ENCODE data around the gene BOLA1.
"Not testable (repeated sequence)": the region's sequence is repeated elsewhere in the genome, so short reads cannot be mapped to it uniquely, and the experiment has no call there.

BOLA1 gene

DNA sequence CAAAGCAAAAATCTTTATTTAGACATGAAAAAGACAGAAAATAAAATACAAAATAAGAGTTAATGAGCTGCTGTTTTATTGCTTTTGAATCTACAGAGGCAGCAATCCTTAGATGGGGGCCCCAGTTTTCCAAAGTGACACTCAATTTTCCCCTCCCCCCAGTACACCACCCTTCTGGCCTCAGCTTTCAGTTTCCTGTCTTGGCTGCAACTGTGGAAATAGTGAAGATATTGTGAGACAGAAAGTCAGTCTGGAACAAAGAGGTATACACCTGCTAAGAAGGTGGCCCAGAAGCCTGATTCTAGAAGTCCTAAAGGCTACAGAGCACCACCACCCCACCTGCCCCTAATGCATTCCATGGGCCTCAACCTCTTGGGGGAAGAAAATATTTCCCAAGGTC is 38.4 kb downstream of the BOLA1 start:
- H4K12ac ChIP-seq (ENCODE audit: low read depth, low read length): no peak overlapping the region
- peak overlapping the region; percentile 50 for H3K14ac ChIP-seq (ENCODE audit: low read length)
- no peak for DNase-seq
- peak overlapping the region; percentile 20 for H4K91ac ChIP-seq (ENCODE audit: low read depth, low read length)
- H2AK5ac ChIP-seq (ENCODE audit: low read length): peak overlapping the region; percentile 30
- peaks cover 6 to 13% of the 10 kb centered on the region in 2 experiments for H3K36me3 ChIP-seq (ENCODE audit: control insufficient read depth in 1 of 2, insufficient read depth in 2 of 2, low read length in 2 of 2)
- no peaks in the 10 kb centered on the region for H3K27me3 ChIP-seq (ENCODE audit: insufficient read depth, low read length)
- peak overlapping the region; percentile 25 for H4K8ac ChIP-seq (ENCODE audit: low read depth, low read length)
- H3K79me1 ChIP-seq (ENCODE audit: low read length): peaks cover 31% of the 10 kb centered on the region
- peak overlapping the region; percentile 84 for H2BK5ac ChIP-seq (ENCODE audit: low read depth, low read length, poor library complexity)
- no peaks in the 10 kb centered on the region for H3K9me3 ChIP-seq (ENCODE audit: insufficient read depth, low read depth, low read length)
- peak overlapping the region; percentile 98 for H3K27ac ChIP-seq (ENCODE audit: low read depth, low read length)
- no peak overlapping the region for H3K4me3 ChIP-seq (ENCODE audit: low read depth, low read length)
- H3K79me2 ChIP-seq (ENCODE audit: control insufficient read depth, insufficient read depth, low read length, poor library complexity): peaks cover 5% of the 10 kb centered on the region
- H3K4me2 ChIP-seq (ENCODE audit: low read length): peak overlapping the region; percentile 77
- H3K9ac ChIP-seq (ENCODE audit: low read length): no peak overlapping the region
- peak overlapping the region; percentile 1 for H3K4ac ChIP-seq (ENCODE audit: low read depth, low read length)
- peak overlapping the region; percentile 11 for H2BK12ac ChIP-seq (ENCODE audit: low read length)
- H2AFZ ChIP-seq (ENCODE audit: insufficient read depth, low read length, poor library complexity): no peak overlapping the region
- peaks cover 11 to 23% of the 10 kb centered on the region in 2 experiments for H3K4me1 ChIP-seq (ENCODE audit: control insufficient read depth in 1 of 2, insufficient read depth in 2 of 2, low read length in 2 of 2)
- no peak overlapping the region for H3K23ac ChIP-seq (ENCODE audit: low read length)
- H3K18ac ChIP-seq (ENCODE audit: low read length): no peak overlapping the region
- peak overlapping the region; percentile 74 for H2BK120ac ChIP-seq (ENCODE audit: insufficient read depth, low read length, poor library complexity)

DNA sequence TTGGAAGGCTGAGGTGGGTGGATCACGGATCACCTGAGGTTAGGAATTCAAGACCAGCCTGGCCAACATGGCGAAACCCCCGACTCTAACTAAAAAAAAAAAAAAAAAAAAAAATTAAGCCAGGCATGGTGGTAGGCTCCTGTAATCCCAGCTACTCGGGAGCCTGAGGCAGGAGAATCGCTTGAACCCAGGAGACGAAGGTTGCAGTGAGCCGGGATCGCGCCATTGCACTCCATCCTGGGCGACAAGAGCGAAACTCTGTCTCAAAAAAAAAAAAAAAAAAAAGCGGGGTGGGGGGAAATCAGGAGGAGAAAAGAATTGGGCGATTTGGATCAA is 39.3 kb downstream of the BOLA1 start:
- DNase-seq; H3K27me3 ChIP-seq (ENCODE audit: insufficient read depth, low read length); H2AK5ac ChIP-seq (ENCODE audit: low read length); H4K12ac ChIP-seq (ENCODE audit: low read depth, low read length); H3K79me2 ChIP-seq (ENCODE audit: control insufficient read depth, insufficient read depth, low read length, poor library complexity); H3K23ac ChIP-seq (ENCODE audit: low read length); H3K36me3 ChIP-seq (ENCODE audit: control insufficient read depth in 1 of 2, insufficient read depth in 2 of 2, low read length in 2 of 2); H3K4me3 ChIP-seq (ENCODE audit: low read depth, low read length); H3K9me3 ChIP-seq (ENCODE audit: insufficient read depth, low read depth, low read length); H3K4ac ChIP-seq (ENCODE audit: low read depth, low read length); H3K9ac ChIP-seq (ENCODE audit: low read length): not testable (repeated sequence)
- H3K18ac ChIP-seq (ENCODE audit: low read length): peak overlapping the region; percentile 69
- peaks cover 11 to 23% of the 10 kb centered on the region in 2 experiments for H3K4me1 ChIP-seq (ENCODE audit: control insufficient read depth in 1 of 2, insufficient read depth in 2 of 2, low read length in 2 of 2)
- H4K8ac ChIP-seq (ENCODE audit: low read depth, low read length): peak overlapping the region; percentile 77
- H3K27ac ChIP-seq (ENCODE audit: low read depth, low read length): peak overlapping the region; percentile 96
- H3K79me1 ChIP-seq (ENCODE audit: low read length): peaks cover 31% of the 10 kb centered on the region
- peak overlapping the region; percentile 95 for H2BK120ac ChIP-seq (ENCODE audit: insufficient read depth, low read length, poor library complexity)
- H2BK5ac ChIP-seq (ENCODE audit: low read depth, low read length, poor library complexity): peak overlapping the region; percentile 86
- peak overlapping the region; percentile 23 for H2AFZ ChIP-seq (ENCODE audit: insufficient read depth, low read length, poor library complexity)
- peak overlapping the region; percentile 66 for H3K14ac ChIP-seq (ENCODE audit: low read length)
- peak overlapping the region; percentile 88 for H4K91ac ChIP-seq (ENCODE audit: low read depth, low read length)
- peak overlapping the region; percentile 63 for H3K4me2 ChIP-seq (ENCODE audit: low read length)
- no CpG with 5 or more reads among the region's 13 CpGs for WGBS (ENCODE audit: extremely low coverage, insufficient coverage, insufficient read length)
- H2BK12ac ChIP-seq (ENCODE audit: low read length): peak overlapping the region; percentile 68

- H3K14ac ChIP-seq (ENCODE audit: low read length): no peak overlapping the region
- no peak overlapping the region for H4K12ac ChIP-seq (ENCODE audit: low read depth, low read length)
- H3K18ac ChIP-seq (ENCODE audit: low read length): no peak overlapping the region
- H2BK12ac ChIP-seq (ENCODE audit: low read length): peak overlapping the region; percentile 53
- no peaks in the 10 kb centered on the region for H3K9me3 ChIP-seq (ENCODE audit: insufficient read depth, low read depth, low read length)
- DNase-seq: no peak
- no peak overlapping the region for H2AFZ ChIP-seq (ENCODE audit: insufficient read depth, low read length, poor library complexity)
- H3K79me2 ChIP-seq (ENCODE audit: control insufficient read depth, insufficient read depth, low read length, poor library complexity): peaks cover 5% of the 10 kb centered on the region
- H3K4me1 ChIP-seq (ENCODE audit: control insufficient read depth in 1 of 2, insufficient read depth in 2 of 2, low read length in 2 of 2): peaks cover 7 to 20% of the 10 kb centered on the region in 2 experiments
- peaks cover 31% of the 10 kb centered on the region for H3K79me1 ChIP-seq (ENCODE audit: low read length)
- no peak overlapping the region for H3K27ac ChIP-seq (ENCODE audit: low read depth, low read length)
- H3K36me3 ChIP-seq (ENCODE audit: control insufficient read depth in 1 of 2, insufficient read depth in 2 of 2, low read length in 2 of 2): peaks cover 15 to 18% of the 10 kb centered on the region in 2 experiments
- H3K9ac ChIP-seq (ENCODE audit: low read length): no peak overlapping the region
- no peak overlapping the region for H4K91ac ChIP-seq (ENCODE audit: low read depth, low read length)
- H4K8ac ChIP-seq (ENCODE audit: low read depth, low read length): no peak overlapping the region
- no peak overlapping the region for H2BK120ac ChIP-seq (ENCODE audit: insufficient read depth, low read length, poor library complexity)
- no peak overlapping the region for H3K4me2 ChIP-seq (ENCODE audit: low read length)
- H3K4me3 ChIP-seq (ENCODE audit: low read depth, low read length): no peak overlapping the region
- no peak overlapping the region for H3K4ac ChIP-seq (ENCODE audit: low read depth, low read length)
- no peak overlapping the region for H2AK5ac ChIP-seq (ENCODE audit: low read length)
- H3K27me3 ChIP-seq (ENCODE audit: insufficient read depth, low read length): no peaks in the 10 kb centered on the region
- H2BK5ac ChIP-seq (ENCODE audit: low read depth, low read length, poor library complexity): no peak overlapping the region
- WGBS (ENCODE audit: extremely low coverage, insufficient coverage, insufficient read length): no CpG with 5 or more reads among the region's 3 CpGs
- no peak overlapping the region for H3K23ac ChIP-seq (ENCODE audit: low read length)
Observed at GRCh38 chr1:149940427-149940826, 41.1 kb downstream of the BOLA1 start.

GRCh38 chr1:149942207-149942606 is 42.8 kb downstream of the BOLA1 start:
- no peak overlapping the region for H3K14ac ChIP-seq (ENCODE audit: low read length)
- H3K4me1 ChIP-seq (ENCODE audit: control insufficient read depth in 1 of 2, insufficient read depth in 2 of 2, low read length in 2 of 2): peaks cover 5 to 9% of the 10 kb centered on the region in 2 experiments
- H2BK5ac ChIP-seq (ENCODE audit: low read depth, low read length, poor library complexity): no peak overlapping the region
- H3K27ac ChIP-seq (ENCODE audit: low read depth, low read length): no peak overlapping the region
- no peak overlapping the region for H3K4ac ChIP-seq (ENCODE audit: low read depth, low read length)
- no peak overlapping the region for H3K18ac ChIP-seq (ENCODE audit: low read length)
- no peak overlapping the region for H3K23ac ChIP-seq (ENCODE audit: low read length)
- no peak overlapping the region for H3K4me2 ChIP-seq (ENCODE audit: low read length)
- no peak overlapping the region for H3K4me3 ChIP-seq (ENCODE audit: low read depth, low read length)
- H4K12ac ChIP-seq (ENCODE audit: low read depth, low read length): no peak overlapping the region
- H2AFZ ChIP-seq (ENCODE audit: insufficient read depth, low read length, poor library complexity): no peak overlapping the region
- peak in 1 of 2 donors; percentile 41 for DNase-seq
- no peak overlapping the region for H2BK12ac ChIP-seq (ENCODE audit: low read length)
- H3K9me3 ChIP-seq (ENCODE audit: insufficient read depth, low read depth, low read length): no peaks in the 10 kb centered on the region
- no peak overlapping the region for H2BK120ac ChIP-seq (ENCODE audit: insufficient read depth, low read length, poor library complexity)
- H3K27me3 ChIP-seq (ENCODE audit: insufficient read depth, low read length): no peaks in the 10 kb centered on the region
- no peak overlapping the region for H3K9ac ChIP-seq (ENCODE audit: low read length)
- H3K36me3 ChIP-seq (ENCODE audit: control insufficient read depth in 1 of 2, insufficient read depth in 2 of 2, low read length in 2 of 2): peaks cover 21 to 26% of the 10 kb centered on the region in 2 experiments
- no peak overlapping the region for H4K91ac ChIP-seq (ENCODE audit: low read depth, low read length)
- H4K8ac ChIP-seq (ENCODE audit: low read depth, low read length): no peak overlapping the region
- H2AK5ac ChIP-seq (ENCODE audit: low read length): no peak overlapping the region
- no CpG with 5 or more reads among the region's 5 CpGs for WGBS (ENCODE audit: extremely low coverage, insufficient coverage, insufficient read length)
- no peaks in the 10 kb centered on the region for H3K79me2 ChIP-seq (ENCODE audit: control insufficient read depth, insufficient read depth, low read length, poor library complexity)
- H3K79me1 ChIP-seq (ENCODE audit: low read length): peaks cover 18% of the 10 kb centered on the region

Data from trophoblast cell (in vitro differentiated cells and primary cell).